Keratinocyte (primary cell): ENCODE measurements around the gene GRAP. TPM values are rescaled to one million over a fixed set of nuclear protein-coding genes. Genes with fewer than 3 reads are reported as not detected.
"Not testable (repeated sequence)": the region's sequence is repeated elsewhere in the genome, so short reads cannot be mapped to it uniquely, and the experiment has no call there.

Experiments used
- DNase-seq: peaks from one replicate; pipeline ENCODE4 v3.0.0-alpha.2; 2011; ENCODE audit warnings: low read depth, missing footprints, low spot score
- FAIRE-seq: peaks from 2 replicates; lab custom pipeline; 2011; peaks lifted over from hg19 to GRCh38; lab: Jason Lieb, UNC
- H2AFZ ChIP-seq: 2 replicates; pipeline ENCODE4 v1.6.0; 2012; ENCODE audit warnings: low read length, control low read depth, inconsistent platforms; ENCODE audit not compliant: control insufficient read depth
- H3K27ac ChIP-seq: 2 replicates; pipeline ENCODE4 v1.5.1; 2011; ENCODE audit warnings: low read length; ENCODE audit not compliant: control insufficient read depth, insufficient read depth
- H3K27me3 ChIP-seq: 3 replicates; pipeline ENCODE4 v1.6.0; 2011; ENCODE audit warnings: low read length; ENCODE audit not compliant: control insufficient read depth, insufficient read depth; ENCODE audit errors: extremely low read depth
- H3K36me3 ChIP-seq, 2 experiments: 2 replicates in 1 of 2; 3 replicates in 1 of 2; pipeline ENCODE4 v1.5.1; 2011; ENCODE audit warnings: low read length in 2 of 2, mild to moderate bottlenecking in 1 of 2; ENCODE audit not compliant: control insufficient read depth in 2 of 2, insufficient read depth in 2 of 2; ENCODE audit errors: extremely low read depth in 1 of 2
- H3K4me1 ChIP-seq: 3 replicates; pipeline ENCODE4 v1.5.1; 2011; ENCODE audit warnings: low read length; ENCODE audit not compliant: control insufficient read depth, insufficient read depth; ENCODE audit errors: extremely low read depth
- H3K4me2 ChIP-seq: 3 replicates; pipeline ENCODE4 v1.6.0; 2011; ENCODE audit warnings: low read depth, low read length; ENCODE audit not compliant: control insufficient read depth, insufficient read depth; ENCODE audit errors: extremely low read depth
- H3K4me3 ChIP-seq, 3 experiments: fragments of 200-600 bp in 1 of 3; sonication (generic) in 1 of 3; 2 replicates in 2 of 3; 3 replicates in 1 of 3; pipeline ENCODE4 v1.5.1; 2011 to 2016; ENCODE audit warnings: low read length in 3 of 3, mild to moderate bottlenecking in 3 of 3, control low read depth in 2 of 3, inconsistent platforms in 1 of 3, low read depth in 1 of 3, mixed read lengths in 1 of 3, mixed run types in 1 of 3, moderate library complexity in 1 of 3; ENCODE audit not compliant: control insufficient read depth in 2 of 3, insufficient read depth in 2 of 3; ENCODE audit errors: extremely low read depth in 1 of 3
- H3K79me2 ChIP-seq: 2 replicates; pipeline ENCODE4 v1.6.0; 2012; ENCODE audit warnings: low read length; ENCODE audit not compliant: control insufficient read depth, insufficient read depth
- H3K9ac ChIP-seq: 3 replicates; pipeline ENCODE4 v1.6.0; 2011; ENCODE audit warnings: low read length; ENCODE audit not compliant: control insufficient read depth, insufficient read depth; ENCODE audit errors: extremely low read depth
- H3K9me1 ChIP-seq: 3 replicates; pipeline ENCODE4 v1.6.0; 2011; ENCODE audit warnings: low read length; ENCODE audit not compliant: control insufficient read depth, insufficient read depth; ENCODE audit errors: extremely low read depth
- H3K9me3 ChIP-seq: 2 replicates; pipeline ENCODE4 v1.5.1; 2012; ENCODE audit warnings: low read depth, low read length; ENCODE audit not compliant: control insufficient read depth
- H4K20me1 ChIP-seq: 3 replicates; pipeline ENCODE4 v1.6.0; 2011; ENCODE audit warnings: low read length; ENCODE audit not compliant: control insufficient read depth, insufficient read depth; ENCODE audit errors: extremely low read depth
- dilution Hi-C: fragments of 300-500 bp; cut with MboI; formaldehyde crosslinking; loops from one replicate; pipeline ENCODE4 v1.7.0; 2020; ENCODE audit warnings: low sequenced_read_pairs; ENCODE audit not compliant: extremely low pct_ligation_motif_present
- polyA plus RNA-seq, 5 experiments: library from polyadenylated mRNA; depleted of rRNA in 3 of 5; stranded (reverse) in 3 of 5; stranded (forward) in 1 of 5; unstranded in 1 of 5; fragments of >200 nt; gene quantifications; 1 replicate in 1 of 5; 2 replicates in 3 of 5; 3 replicates in 1 of 5; pipeline versions ENCODE4 v1.2.1 to v1.2.3, GENCODE V29; 2011 to 2012; ENCODE audit warnings: missing spikeins in 2 of 5, low read depth in 1 of 5, low replicate concordance in 1 of 5

The GRAP gene
- polyA plus RNA-seq, 1 donor (not counting 4 experiments of a cell fraction or from before 2014, with no cell fraction given), result 0.03 TPM

- H3K9ac ChIP-seq, H3K9me1 ChIP-seq, H3K4me3 ChIP-seq, H3K4me2 ChIP-seq, H2AFZ ChIP-seq, dilution Hi-C loops, FAIRE-seq, H3K27ac ChIP-seq, H3K27me3 ChIP-seq, H3K36me3 ChIP-seq, DNase-seq, H4K20me1 ChIP-seq, H3K4me1 ChIP-seq, H3K79me2 ChIP-seq, H3K9me3 ChIP-seq: not testable (repeated sequence)
Measured at GRCh38 chr17:19041871-19042270, 4.9 kb downstream of the GRAP start.

GRCh38 chr17:19040350-19040749, 6.4 kb downstream of the GRAP start:
- dilution Hi-C loops, H3K4me3 ChIP-seq, H3K27ac ChIP-seq, H3K9me3 ChIP-seq, H3K27me3 ChIP-seq, H4K20me1 ChIP-seq, FAIRE-seq, H3K36me3 ChIP-seq, DNase-seq, H3K9ac ChIP-seq, H2AFZ ChIP-seq, H3K9me1 ChIP-seq, H3K4me1 ChIP-seq, H3K79me2 ChIP-seq, H3K4me2 ChIP-seq: not testable (repeated sequence)

GRCh38 chr17:19038730-19039129, 8.0 kb downstream of the GRAP start:
- H2AFZ ChIP-seq, dilution Hi-C loops, H3K4me3 ChIP-seq, FAIRE-seq, H3K79me2 ChIP-seq, H4K20me1 ChIP-seq, H3K27ac ChIP-seq, H3K27me3 ChIP-seq, H3K4me1 ChIP-seq, H3K9ac ChIP-seq, H3K36me3 ChIP-seq, H3K9me3 ChIP-seq, H3K9me1 ChIP-seq, DNase-seq, H3K4me2 ChIP-seq: not testable (repeated sequence)

- H3K9me3 ChIP-seq, H3K4me2 ChIP-seq, H3K36me3 ChIP-seq, H3K4me3 ChIP-seq, H3K9me1 ChIP-seq, DNase-seq, H3K79me2 ChIP-seq, H3K4me1 ChIP-seq, H3K9ac ChIP-seq, dilution Hi-C loops, H3K27me3 ChIP-seq, H2AFZ ChIP-seq, H3K27ac ChIP-seq, FAIRE-seq, H4K20me1 ChIP-seq: not testable (repeated sequence)
Measured at GRCh38 chr17:19038007-19038406, 8.8 kb downstream of the GRAP start.

- H3K27me3 ChIP-seq, H3K4me3 ChIP-seq, H3K9ac ChIP-seq, H3K36me3 ChIP-seq, H3K9me1 ChIP-seq, H3K4me2 ChIP-seq, dilution Hi-C loops, H3K79me2 ChIP-seq, FAIRE-seq, H3K4me1 ChIP-seq, H2AFZ ChIP-seq, DNase-seq, H3K9me3 ChIP-seq, H4K20me1 ChIP-seq, H3K27ac ChIP-seq: not testable (repeated sequence)
Measured at GRCh38 chr17:19037547-19037946, 9.2 kb downstream of the GRAP start.
